Upper lobe of right lung (tissue), 1 donor: ENCODE data around the gene ENTR1. TPM values are rescaled to one million over a fixed set of nuclear protein-coding genes. Genes with fewer than 3 reads are reported as not detected.

Source experiments
- ATAC-seq: fragments of 200-7000 bp; cut with Tn5 transposase; one replicate; pipeline ENCODE4 v1.9.1; 2020; ENCODE audit warnings: mild to moderate bottlenecking, moderate library complexity
- DNase-seq: peaks from one replicate; pipeline ENCODE4 v3.0.0-alpha.2; 2020
- H3K27ac ChIP-seq: fragments of 200-600 bp; one replicate; pipeline ENCODE4 v1.8.0; 2022
- H3K27me3 ChIP-seq: fragments of 200-600 bp; one replicate; pipeline ENCODE4 v1.8.0; 2022; ENCODE audit warnings: mild to moderate bottlenecking
- H3K36me3 ChIP-seq: fragments of 200-600 bp; one replicate; pipeline ENCODE4 v1.8.0; 2022
- H3K4me1 ChIP-seq: fragments of 200-600 bp; one replicate; pipeline ENCODE4 v1.8.0; 2022
- H3K4me3 ChIP-seq: fragments of 200-600 bp; one replicate; pipeline ENCODE4 v1.8.0; 2022; ENCODE audit warnings: mild to moderate bottlenecking
- H3K9me3 ChIP-seq: fragments of 200-600 bp; one replicate; pipeline ENCODE4 v1.8.0; 2022
- intact Hi-C: fragments of 100-400 bp; cut with DNase I; formaldehyde crosslinking; loops from one replicate; pipeline ENCODE4 v1.11.0; 2022
- total RNA-seq: library from RNA; stranded (reverse); fragmentation: NEBNext Ultra II Directional; extraction: Animal tissue kit (Norgen Biotek cat#: 25700); gene quantifications from one replicate; pipeline ENCODE4 v1.2.1, GENCODE V29; 2021
- TF ChIP-seq, protein P1 (sequence below): fragments of 200-600 bp; IDR thresholded peaks from one replicate; pipeline ENCODE4 v1.8.0; 2022; ENCODE audit warnings: antibody characterized with exemption
- donor health status: DM: no; HTN: yes; CAD: no; lungs with severe emphysema.

Gene ENTR1
- total RNA-seq, 1 donor from 2014 or later: 36.4 TPM

DNA sequence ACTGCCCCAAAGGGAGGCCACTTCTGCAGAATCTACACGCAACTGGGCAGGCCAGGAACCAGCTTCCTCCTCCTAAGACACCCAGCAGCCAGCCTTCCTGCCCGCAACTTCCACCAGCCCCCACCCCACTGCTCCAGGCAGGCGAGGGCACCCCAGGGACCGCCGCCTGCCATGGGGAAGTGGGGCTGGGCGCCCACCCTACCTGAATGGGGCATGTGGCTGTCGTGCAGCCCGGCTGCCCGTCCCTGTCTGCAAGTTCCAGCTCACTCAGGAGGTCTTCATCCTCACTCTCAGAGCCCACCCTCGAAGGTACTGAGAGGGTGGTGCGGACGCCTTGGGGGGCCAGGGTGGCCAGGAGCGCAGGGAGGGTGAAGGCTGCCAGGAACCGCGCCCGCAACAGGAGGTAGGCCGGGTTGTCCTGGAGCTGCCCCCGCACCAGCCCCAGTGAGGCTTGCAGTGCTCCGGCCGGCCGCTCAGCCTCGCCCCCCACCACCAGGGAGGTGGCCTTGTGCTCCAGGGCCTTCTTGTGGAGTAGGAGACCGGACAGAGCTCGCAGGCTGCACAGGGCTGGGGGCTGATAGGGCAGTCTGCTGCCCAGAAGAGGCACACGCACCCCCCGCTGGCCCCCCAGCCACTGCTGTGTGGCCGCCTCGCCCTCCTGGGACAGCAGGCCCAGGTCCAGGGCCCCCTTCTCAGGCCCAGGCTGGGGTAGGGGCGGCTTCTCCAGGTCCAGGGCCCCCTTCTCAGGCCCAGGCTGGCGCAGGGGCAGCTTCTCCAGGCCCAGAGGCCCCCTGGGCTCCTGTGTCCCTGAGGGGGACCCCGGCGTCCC is 32.9 kb downstream of the ENTR1 start:
- Histone ChIP-seq H3K36me3 (peaks cover 20% of the 10 kb centered on the region), H3K4me3 (no peak overlapping the region), H3K9me3 (no peaks in the 10 kb centered on the region), H3K27me3 (no peaks in the 10 kb centered on the region), H3K4me1 (peaks cover 3% of the 10 kb centered on the region), H3K27ac (no peak overlapping the region)
- intact Hi-C loops: no loop called here
- TF ChIP-seq, protein P1, sequence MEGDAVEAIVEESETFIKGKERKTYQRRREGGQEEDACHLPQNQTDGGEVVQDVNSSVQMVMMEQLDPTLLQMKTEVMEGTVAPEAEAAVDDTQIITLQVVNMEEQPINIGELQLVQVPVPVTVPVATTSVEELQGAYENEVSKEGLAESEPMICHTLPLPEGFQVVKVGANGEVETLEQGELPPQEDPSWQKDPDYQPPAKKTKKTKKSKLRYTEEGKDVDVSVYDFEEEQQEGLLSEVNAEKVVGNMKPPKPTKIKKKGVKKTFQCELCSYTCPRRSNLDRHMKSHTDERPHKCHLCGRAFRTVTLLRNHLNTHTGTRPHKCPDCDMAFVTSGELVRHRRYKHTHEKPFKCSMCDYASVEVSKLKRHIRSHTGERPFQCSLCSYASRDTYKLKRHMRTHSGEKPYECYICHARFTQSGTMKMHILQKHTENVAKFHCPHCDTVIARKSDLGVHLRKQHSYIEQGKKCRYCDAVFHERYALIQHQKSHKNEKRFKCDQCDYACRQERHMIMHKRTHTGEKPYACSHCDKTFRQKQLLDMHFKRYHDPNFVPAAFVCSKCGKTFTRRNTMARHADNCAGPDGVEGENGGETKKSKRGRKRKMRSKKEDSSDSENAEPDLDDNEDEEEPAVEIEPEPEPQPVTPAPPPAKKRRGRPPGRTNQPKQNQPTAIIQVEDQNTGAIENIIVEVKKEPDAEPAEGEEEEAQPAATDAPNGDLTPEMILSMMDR: no peak
- DNase-seq: no peak
- no peak for ATAC-seq

DNA sequence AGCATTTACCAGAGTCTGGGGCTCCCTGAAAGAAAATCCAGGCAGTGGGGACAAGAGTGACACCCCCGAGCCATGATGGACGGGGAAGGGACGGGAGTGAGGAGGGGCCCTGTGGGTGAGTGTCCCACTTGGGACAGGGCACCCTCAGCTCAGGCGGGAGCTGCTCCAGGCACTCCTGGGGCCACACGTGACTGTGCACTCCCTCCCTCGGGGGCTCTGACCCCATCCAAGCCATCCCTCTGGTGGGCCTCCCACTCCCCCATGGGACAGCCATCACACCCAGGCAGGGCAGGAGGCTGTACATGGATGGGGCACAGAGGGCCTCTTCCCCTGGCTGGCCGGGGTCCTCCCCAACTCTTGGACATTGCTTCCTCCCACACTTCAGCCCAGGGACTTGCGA is 34.0 kb downstream of the ENTR1 start:
- DNase-seq (no peak), ATAC-seq (no peak)
- Histone ChIP-seq H3K36me3 (peaks cover 14% of the 10 kb centered on the region), H3K9me3 (no peaks in the 10 kb centered on the region), H3K4me3 (no peak overlapping the region), H3K4me1 (peaks cover 8% of the 10 kb centered on the region), H3K27ac (no peak overlapping the region), H3K27me3 (no peaks in the 10 kb centered on the region)
- intact Hi-C loops: no loop called here
- TF ChIP-seq, protein P1: no peak

DNA sequence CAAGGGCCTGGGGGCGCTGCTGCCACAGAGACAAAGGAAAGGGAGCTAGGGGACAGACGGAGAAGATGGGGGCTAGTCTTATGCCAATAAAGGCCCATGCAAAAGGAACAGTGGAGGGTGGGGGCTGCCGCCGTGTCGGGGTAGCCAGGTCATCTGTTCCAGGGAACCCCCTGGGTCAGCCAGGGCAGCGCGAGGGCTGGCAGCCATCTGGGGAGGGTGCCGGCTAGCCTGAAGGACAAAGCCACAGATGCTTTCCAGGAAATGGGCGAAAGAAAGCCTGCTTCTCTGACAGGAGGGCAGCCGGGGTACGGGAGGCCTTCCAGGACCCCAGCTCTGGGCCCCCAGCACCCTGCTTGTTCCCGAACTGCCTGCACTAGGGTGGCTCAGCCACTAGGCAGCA is 35.3 kb downstream of the ENTR1 start:
- DNase-seq: no peak
- intact Hi-C loops: no loop called here
- TF ChIP-seq, protein P1: no peak

DNA sequence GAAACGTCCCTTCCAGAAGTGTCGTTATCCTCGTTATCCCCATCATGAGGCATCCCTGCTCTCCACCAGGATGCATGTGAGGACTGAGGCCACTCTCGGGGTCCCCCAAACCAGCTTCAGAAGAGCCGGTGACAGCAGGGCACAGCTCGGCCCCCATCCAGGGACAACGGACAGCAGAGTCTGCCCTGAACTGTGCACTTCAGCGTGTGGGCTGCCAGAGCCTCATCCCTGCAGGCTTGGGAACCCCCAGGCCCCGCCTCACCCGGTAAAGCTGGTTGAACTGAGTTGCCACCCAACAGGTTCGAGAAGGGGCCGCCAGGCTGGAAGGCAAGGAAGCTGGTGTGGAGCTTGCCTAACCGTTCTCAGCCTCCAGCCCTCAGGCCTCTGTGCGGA is 36.2 kb downstream of the ENTR1 start:
- H3K9me3 ChIP-seq: no peaks in the 10 kb centered on the region
- no peak for DNase-seq
- no peak overlapping the region for H3K27ac ChIP-seq
- no peak for ATAC-seq
- peaks cover 5% of the 10 kb centered on the region for H3K36me3 ChIP-seq
- intact Hi-C loops: no loop called here
- H3K4me3 ChIP-seq: no peak overlapping the region
- TF ChIP-seq, protein P1: no peak
- H3K4me1 ChIP-seq: peaks cover 8% of the 10 kb centered on the region
- no peaks in the 10 kb centered on the region for H3K27me3 ChIP-seq

More for the DNA sequence above, 35.3 kb downstream of the ENTR1 start:
- no peaks in the 10 kb centered on the region for H3K27me3 ChIP-seq
- no peak overlapping the region for H3K4me3 ChIP-seq
- H3K9me3 ChIP-seq: no peaks in the 10 kb centered on the region
- H3K4me1 ChIP-seq: peaks cover 8% of the 10 kb centered on the region
- H3K27ac ChIP-seq: no peak overlapping the region
- peaks cover 5% of the 10 kb centered on the region for H3K36me3 ChIP-seq
- ATAC-seq: no peak

DNA sequence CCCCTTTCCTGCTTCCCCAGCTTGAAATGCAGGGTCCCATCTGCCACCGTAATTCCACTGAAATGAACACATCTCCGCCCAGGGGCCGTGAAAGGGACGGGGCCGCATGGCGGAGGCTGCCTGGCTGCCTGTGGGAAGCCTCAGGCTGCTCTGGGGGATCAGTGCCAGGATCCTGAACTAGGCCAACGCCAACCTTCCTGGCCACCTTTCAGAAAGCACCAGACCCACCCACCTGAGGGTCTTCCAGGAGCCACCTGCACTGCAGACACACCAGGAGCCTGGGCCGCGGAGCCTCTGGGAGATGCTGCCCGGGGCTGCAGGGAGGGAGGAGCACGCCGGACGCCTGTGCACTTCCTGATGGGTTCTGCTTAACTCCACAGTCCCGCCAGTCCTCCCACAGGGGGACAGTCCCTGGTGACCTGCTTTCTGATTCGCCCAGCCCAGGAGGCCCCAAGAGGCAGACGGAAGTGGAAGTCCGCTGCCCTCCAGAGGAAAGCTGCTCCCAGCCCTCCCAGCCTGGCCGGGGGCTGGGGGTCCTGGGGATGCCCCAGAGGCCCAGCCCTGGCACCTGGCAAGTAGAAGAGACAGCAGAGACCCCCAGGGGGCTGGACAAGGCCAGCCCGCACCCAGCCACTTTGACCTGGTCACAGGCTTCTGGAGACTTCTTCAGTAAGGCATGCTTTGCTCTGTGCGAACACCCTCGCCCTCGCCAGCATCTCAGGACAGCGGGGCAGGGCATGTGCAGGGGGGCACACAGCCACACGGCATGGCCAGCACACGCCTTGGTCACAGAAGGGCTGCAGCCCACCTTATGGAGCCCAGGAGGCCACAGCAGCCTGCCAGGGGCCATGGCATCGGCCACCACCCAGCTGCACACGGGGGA is 36.9 kb downstream of the ENTR1 start, which contains the start of gene CARD9:
Gene CARD9, minus strand, starts transcription at position 370 of the 883 bp plus-strand sequence. CDS start 1,591 bp downstream, outside the sequence.
- Histone ChIP-seq H3K9me3 (no peaks in the 10 kb centered on the region), H3K27ac (peak within 1 kb of the TSS; percentile 53)
- TF ChIP-seq, protein P1: no peak

More for the DNA sequence above, 36.9 kb downstream of the ENTR1 start, which contains the start of gene CARD9:
- Histone ChIP-seq H3K27me3 (no peaks in the 10 kb centered on the region), H3K4me1 (peaks cover 8% of the 10 kb centered on the region), H3K4me3 (peak within 1 kb of the TSS; percentile 43), H3K36me3 (no peaks in the 10 kb centered on the region)
- DNase-seq (peak; percentile 82), ATAC-seq (peak; percentile 82)
- intact Hi-C loops: no loop called here
